ENCODE results near the gene ATP1B1. TPM values are rescaled to one million over a fixed set of nuclear protein-coding genes. Genes with fewer than 3 reads are reported as not detected.

ATP1B1 gene

DNA sequence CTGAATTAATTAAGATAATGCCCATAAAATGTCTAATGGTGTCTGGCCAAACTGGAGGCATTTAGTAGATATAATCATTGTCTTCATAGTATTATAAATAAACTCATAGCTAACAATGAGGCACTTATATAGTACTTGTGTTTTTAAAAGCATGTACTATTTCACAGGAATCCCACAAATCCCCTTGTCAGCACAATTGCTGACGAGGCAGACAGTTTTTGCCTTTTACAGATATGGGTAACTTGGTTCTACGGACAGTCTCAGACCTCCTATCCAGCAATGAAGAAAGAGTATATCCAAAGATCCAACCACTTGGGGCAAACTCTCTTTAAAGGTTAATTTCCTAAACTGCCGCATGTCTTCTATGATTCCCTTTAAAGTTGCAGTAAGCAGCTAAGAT is 73.7 kb downstream of the ATP1B1 start:
- no peaks in the 10 kb centered on the region for H3K79me1 ChIP-seq (ENCODE audit: low read length)
- no peaks in the 10 kb centered on the region for H3K36me3 ChIP-seq (ENCODE audit: control insufficient read depth, insufficient read depth, low read length)
- H4K8ac ChIP-seq (ENCODE audit: low read depth, low read length): no peak overlapping the region
- H3K4me1 ChIP-seq (ENCODE audit: control insufficient read depth, low read depth, low read length): no peaks in the 10 kb centered on the region
- H2BK15ac ChIP-seq (replicated peaks; ENCODE audit: low read depth): no peak overlapping the region
- no peak overlapping the region for H3K9ac ChIP-seq (ENCODE audit: low read length)
- H3K4me3 ChIP-seq (ENCODE audit: low read length): no peak overlapping the region
- no peak overlapping the region for H2BK5ac ChIP-seq (ENCODE audit: low read length)
- H3K27me3 ChIP-seq (ENCODE audit: insufficient read depth, low read length, poor library complexity): no peaks in the 10 kb centered on the region
- H3K23ac ChIP-seq (ENCODE audit: low read length): no peak overlapping the region
- no peak overlapping the region for H2AK5ac ChIP-seq (ENCODE audit: low read length)
- H2BK120ac ChIP-seq (ENCODE audit: low read depth, low read length): no peak overlapping the region
- no peak overlapping the region for H3K56ac ChIP-seq (ENCODE audit: low read length)
- WGBS (ENCODE audit: extremely low coverage, insufficient coverage, low lambda C conversion rate): no CpG with 5 or more reads among the region's 3 CpGs
- no peak overlapping the region for H4K5ac ChIP-seq (ENCODE audit: low read length)
- no peak overlapping the region for H3K4ac ChIP-seq (ENCODE audit: low read depth, low read length)
- no peak overlapping the region for H3K18ac ChIP-seq (ENCODE audit: low read length)
- DNase-seq: no peak
- H3K4me2 ChIP-seq (ENCODE audit: low read length): no peak overlapping the region
- no peaks in the 10 kb centered on the region for H3K79me2 ChIP-seq (ENCODE audit: control insufficient read depth, insufficient read depth, low read length)
- no peak overlapping the region for H3K27ac ChIP-seq (ENCODE audit: low read depth, low read length)

Small RNA genes lying within 50 kb of the gene (small RNA-seq; reads per million reads assigned to genes)
- not detected for gene RNA5SP66 (ENCODE audit: insufficient read depth)

Measured in mesendoderm (in vitro differentiated cells).